GM12801 (cell line): ENCODE results near the gene PPP3R1.

Source experiments
- CTCF ChIP-seq: IDR thresholded peaks from one replicate; pipeline ENCODE4 v1.5.1; 2011; ENCODE audit warnings: control low read depth; ENCODE audit not compliant: insufficient read length; ENCODE audit errors: extremely low read depth

PPP3R1 gene

GRCh38 chr2:68231061-68231372 lies 21.3 kb downstream of the PPP3R1 start:
- TF ChIP-seq CTCF: no peak

- no peak for TF ChIP-seq CTCF
Observed at GRCh38 chr2:68230241-68231060, 21.9 kb downstream of the PPP3R1 start.

GRCh38 chr2:68226794-68227193 lies 25.5 kb downstream of the PPP3R1 start:
- no peak for TF ChIP-seq CTCF

GRCh38 chr2:68225119-68225632 lies 27.2 kb downstream of the PPP3R1 start:
- TF ChIP-seq CTCF: no peak

- TF ChIP-seq CTCF: no peak
Observed at GRCh38 chr2:68223419-68223818, 28.9 kb downstream of the PPP3R1 start.

GRCh38 chr2:68222287-68222686 lies 30.0 kb downstream of the PPP3R1 start:
- no peak for TF ChIP-seq CTCF

- TF ChIP-seq CTCF: no peak
Observed at GRCh38 chr2:68218343-68218901, 33.9 kb downstream of the PPP3R1 start.
